ENCODE data around the gene DISP2.
A peak's percentile ranks its signal among the peaks of the same experiment; 100 is the strongest.

The DISP2 gene

GRCh38 chr15:40388941-40389823, 31.2 kb downstream of the DISP2 start:
- DNase-seq (ENCODE audit: low read depth in 2 of 2): no peak

- DNase-seq (ENCODE audit: low read depth in 2 of 2): no peak
Measured at GRCh38 chr15:40389824-40390595, 32.0 kb downstream of the DISP2 start.

- no peak for DNase-seq (ENCODE audit: low read depth in 2 of 2)
Measured at GRCh38 chr15:40392986-40393948, 35.2 kb downstream of the DISP2 start.

GRCh38 chr15:40397688-40398412, 39.8 kb downstream of the DISP2 start:
- no peak for DNase-seq (ENCODE audit: low read depth in 2 of 2)

GRCh38 chr15:40398413-40398873, 40.4 kb downstream of the DISP2 start:
- DNase-seq (ENCODE audit: low read depth in 2 of 2): no peak

- DNase-seq (ENCODE audit: low read depth in 2 of 2): no peak
Measured at GRCh38 chr15:40399370-40399769, 41.4 kb downstream of the DISP2 start.

GRCh38 chr15:40405501-40406381, 47.7 kb downstream of the DISP2 start, which contains the start of gene IVD:
Gene IVD, plus strand, starts transcription at chr15:40405795. Its CDS starts 33 bp downstream, at chr15:40405828.
- DNase-seq (ENCODE audit: low read depth in 2 of 2): peak; percentile 84 to 85

GRCh38 chr15:40407330-40407990, 49.4 kb downstream of the DISP2 start:
- no peak for DNase-seq (ENCODE audit: low read depth in 2 of 2)

GRCh38 chr15:40409366-40409765, 51.3 kb downstream of the DISP2 start:
- DNase-seq (ENCODE audit: low read depth in 2 of 2): no peak

- DNase-seq (ENCODE audit: low read depth in 2 of 2): no peak
Measured at GRCh38 chr15:40410476-40410875, 52.5 kb downstream of the DISP2 start.

- no peak for DNase-seq (ENCODE audit: low read depth in 2 of 2)
Measured at GRCh38 chr15:40412095-40412759, 54.2 kb downstream of the DISP2 start.

- no peak for DNase-seq (ENCODE audit: low read depth in 2 of 2)
Measured at GRCh38 chr15:40413036-40413435, 55.0 kb downstream of the DISP2 start.

- no peak for DNase-seq (ENCODE audit: low read depth in 2 of 2)
Measured at GRCh38 chr15:40414816-40415215, 56.8 kb downstream of the DISP2 start.

GRCh38 chr15:40415226-40415625, 57.2 kb downstream of the DISP2 start:
- DNase-seq (ENCODE audit: low read depth in 2 of 2): no peak

- DNase-seq (ENCODE audit: low read depth in 2 of 2): no peak
Measured at GRCh38 chr15:40416056-40416455, 58.0 kb downstream of the DISP2 start.

GRCh38 chr15:40418126-40418525, 60.1 kb downstream of the DISP2 start:
- no peak for DNase-seq (ENCODE audit: low read depth in 2 of 2)

GRCh38 chr15:40420071-40420713, 62.2 kb downstream of the DISP2 start:
- DNase-seq (ENCODE audit: low read depth in 2 of 2): no peak

GRCh38 chr15:40420793-40421192, 62.8 kb downstream of the DISP2 start:
- no peak for DNase-seq (ENCODE audit: low read depth in 2 of 2)
